ENCODE measurements around the gene ADORA2A.

ADORA2A gene

DNA sequence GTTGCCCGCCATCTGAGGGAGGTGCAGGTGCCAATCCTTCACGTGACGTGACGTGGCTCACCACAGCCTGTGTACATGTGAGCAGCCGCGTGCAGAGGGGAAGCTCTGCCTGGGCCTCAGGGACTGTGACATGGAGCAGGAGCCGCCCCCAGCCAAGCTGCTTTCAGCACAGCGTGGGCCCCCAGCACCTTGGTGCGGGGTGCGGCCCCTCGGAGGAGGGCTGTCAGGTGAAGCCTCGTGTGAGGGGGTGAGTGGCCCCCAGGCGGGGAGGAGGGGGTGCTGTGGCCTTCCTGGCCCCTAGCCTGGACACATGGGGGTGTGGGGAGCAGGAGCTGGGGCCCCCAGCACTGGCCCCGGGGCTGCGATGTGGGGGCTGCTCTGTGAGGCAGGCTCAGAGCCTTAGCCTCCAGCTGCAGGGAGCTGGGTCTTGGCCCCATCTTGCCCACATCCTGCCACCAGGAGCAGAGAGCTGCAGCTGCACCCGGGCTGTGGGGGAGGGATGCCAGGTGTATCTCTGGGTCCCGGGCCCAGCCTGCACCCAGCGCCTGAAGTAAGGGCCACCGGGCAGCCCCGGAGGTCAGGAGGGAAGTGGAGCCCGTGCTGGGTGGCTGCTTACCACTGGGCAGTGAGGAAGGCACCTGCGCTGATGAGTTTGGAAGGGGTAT lies at the start of gene ADORA2A:
TSS of gene ADORA2A (plus strand) at position 100 of the 665 bp plus-strand sequence. CDS start 5,806 bp downstream, outside the sequence.
- peak; percentile 73 for DNase-seq

DNA sequence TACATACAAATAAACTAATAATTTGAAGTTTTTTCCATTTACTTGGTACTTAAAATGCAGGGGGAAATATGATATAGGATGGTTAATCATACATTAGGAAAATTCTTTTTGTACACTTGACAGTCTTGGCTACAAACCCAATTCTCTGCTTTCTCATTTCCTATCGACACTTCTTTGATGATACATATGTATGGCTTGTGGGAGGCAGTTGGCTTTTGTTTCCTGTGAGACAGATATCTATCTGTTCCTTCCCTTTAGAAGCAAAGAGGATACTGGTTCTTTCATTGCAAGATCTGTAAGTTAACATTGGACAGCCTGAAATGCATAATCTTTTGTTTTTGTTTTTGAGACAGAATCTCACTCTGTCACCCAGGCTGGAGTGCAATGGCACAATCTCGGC lies 47.9 kb upstream of the ADORA2A start:
- DNase-seq, result no peak

DNA sequence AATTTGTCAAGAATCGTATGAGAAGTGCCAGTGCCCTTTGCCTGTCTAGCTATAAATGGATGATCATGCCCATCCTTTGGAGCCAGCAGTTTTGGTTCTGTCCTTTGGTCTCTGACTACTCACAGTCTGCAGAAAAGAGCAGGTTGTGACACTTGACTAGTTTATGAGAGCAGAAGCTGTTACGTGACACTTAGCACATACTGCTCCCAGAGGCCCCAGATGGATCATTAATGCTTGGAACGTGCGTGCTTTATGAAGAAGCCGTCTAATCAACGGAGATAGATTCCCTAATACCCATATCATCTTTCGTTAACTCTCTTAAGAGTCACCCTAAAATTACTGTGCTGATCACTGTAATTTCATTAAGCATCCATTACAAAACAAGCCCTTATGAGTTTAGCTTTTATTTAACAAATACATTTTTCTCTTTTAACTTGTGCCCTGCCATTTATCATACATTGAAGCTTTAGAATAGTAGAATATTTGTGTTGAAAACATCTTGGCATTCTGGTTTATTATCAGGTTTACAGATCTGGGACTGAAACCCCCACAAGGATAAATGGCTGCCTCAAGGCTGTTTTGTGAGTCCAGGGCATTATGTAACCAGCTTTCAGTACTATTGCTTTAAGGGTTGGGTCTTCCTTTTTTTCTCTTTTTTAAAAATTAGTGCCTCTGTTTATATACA lies 47.0 kb upstream of the ADORA2A start:
- no peak for DNase-seq

DNA sequence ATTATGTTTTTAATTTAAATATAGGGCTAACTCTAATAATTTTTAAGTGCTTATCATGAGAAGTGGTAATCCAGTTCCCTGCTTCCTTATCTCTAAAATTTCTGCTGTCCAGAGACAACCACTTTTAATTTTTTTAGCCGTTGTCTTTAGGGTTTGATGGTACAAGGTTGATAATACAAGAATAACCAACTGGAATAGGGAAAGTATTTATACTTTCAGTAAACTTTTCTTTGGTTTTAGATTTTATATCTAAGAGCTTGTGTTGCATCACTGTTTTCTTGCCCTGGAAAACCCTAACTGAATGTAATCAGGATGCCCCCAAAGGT lies 46.5 kb upstream of the ADORA2A start:
- DNase-seq, result no peak

DNA sequence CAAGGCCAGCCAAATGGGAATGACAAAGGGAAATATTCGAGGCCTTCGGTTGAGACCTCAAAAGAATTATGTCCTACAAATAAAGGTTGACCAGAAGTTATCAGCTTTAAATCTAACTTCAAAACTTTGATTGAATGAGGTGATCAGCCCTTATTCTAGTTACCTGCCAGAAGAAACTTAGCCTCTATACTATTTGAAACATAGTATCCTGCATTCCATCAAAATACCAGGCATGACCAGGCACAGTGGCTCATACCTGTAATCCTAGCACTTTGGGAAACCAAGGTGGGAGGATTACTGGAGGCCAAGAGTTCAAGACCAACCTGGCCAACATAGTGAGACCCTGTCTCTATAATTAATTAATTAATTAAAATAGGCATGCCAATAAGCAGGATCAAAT lies 44.3 kb upstream of the ADORA2A start:
- DNase-seq, result no peak

DNA sequence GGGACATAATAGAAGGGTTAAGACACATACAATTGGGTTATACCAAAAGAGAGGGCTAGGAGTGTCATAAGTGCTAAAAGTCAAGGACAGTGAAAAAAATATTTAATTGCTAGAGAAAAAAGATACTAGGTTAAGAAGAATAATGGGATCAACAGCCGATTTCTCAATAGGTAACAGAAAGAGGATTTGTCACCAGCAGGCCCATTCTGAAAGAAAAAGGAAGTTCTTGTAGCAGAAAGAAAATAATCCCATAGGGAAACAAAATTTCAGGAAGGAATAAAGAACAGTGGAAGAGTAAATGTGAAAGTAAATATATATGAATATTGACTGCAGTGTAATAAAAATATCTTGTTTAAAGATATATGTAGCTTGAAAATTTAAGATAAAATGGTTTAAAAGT lies 43.3 kb upstream of the ADORA2A start:
- DNase-seq, result no peak

DNA sequence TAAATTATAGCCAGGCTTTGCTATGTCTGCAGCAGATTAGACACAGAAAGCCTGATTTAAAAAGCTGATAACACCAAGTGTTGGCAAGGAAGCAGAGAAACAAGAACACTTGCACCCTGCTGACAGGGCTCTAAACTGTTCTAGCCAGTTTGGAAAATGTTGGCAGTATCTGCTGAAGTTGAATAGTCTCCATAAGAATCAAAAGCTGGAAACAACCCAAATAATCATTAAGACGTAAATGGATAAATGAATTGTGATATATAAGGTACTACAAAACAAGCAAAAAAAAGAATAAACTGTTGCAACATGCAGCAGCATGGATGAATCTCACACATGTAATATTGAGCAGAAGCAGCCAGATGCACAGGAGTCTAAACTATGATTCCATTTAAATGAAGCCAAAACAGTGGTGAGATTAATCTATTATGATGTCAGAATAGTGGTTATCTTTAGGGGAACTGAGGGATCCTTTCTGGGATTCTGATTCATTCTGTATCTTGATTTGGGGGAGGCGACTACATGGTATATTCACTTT lies 40.4 kb upstream of the ADORA2A start:
- DNase-seq, result no peak

DNA sequence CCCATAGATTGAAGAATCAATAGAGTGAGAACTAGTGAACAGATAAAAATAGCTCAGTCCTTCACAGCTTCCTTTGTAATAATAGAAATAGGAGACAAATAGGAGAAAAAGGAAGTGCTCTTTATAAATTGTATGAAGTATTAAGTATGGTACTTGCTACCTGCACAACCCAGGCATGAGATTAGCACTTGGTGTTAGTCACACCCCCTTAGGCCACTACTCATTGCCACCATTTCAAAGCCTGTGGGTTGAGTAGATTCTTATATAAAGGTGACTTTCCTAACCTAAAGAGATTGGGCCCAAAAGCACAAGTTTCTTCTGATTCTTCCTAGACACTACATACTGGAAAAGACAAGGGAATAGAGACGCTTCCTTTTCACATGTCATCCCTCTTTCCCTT lies 37.7 kb upstream of the ADORA2A start:
- no peak for DNase-seq

DNA sequence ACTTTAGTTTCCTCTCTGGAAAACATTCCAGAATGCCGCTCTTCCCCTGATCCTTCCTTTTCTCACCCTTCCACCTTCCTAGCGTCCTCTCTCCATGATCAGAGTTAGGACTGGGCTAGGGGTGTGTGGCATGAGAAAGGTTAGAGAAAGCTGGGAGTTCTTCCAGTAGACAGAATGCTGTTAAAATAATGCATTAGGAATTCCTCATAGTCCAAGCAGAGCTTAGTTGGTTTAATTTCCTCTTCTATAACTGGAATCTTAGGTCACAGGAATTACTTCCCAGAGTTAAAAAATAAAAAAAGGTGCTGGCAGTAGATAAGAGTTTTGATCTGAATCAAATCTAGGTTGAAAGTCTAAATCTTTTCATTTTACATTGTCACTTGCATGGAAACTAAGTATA lies 37.2 kb upstream of the ADORA2A start:
- no peak for DNase-seq

DNA sequence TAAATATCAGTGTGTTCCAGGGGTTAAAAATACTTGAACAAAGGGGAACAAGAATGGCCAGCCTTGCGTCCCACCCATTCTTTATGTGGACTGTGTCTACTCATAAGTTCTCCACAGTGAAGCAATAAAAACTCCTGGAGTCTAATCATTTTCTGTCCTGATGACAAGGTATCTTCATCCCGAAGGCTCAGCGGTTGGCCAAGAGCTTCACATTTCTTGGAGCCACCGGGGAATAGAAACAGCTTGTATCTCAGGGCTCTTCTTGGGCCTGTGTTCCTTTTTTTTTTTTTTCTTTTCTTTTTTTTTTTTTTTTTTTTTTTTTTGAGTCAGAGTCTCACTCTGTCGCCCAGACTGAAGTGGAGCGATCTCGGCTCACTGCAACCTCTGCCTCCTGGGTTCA lies 36.8 kb upstream of the ADORA2A start:
- DNase-seq, result no peak

DNA sequence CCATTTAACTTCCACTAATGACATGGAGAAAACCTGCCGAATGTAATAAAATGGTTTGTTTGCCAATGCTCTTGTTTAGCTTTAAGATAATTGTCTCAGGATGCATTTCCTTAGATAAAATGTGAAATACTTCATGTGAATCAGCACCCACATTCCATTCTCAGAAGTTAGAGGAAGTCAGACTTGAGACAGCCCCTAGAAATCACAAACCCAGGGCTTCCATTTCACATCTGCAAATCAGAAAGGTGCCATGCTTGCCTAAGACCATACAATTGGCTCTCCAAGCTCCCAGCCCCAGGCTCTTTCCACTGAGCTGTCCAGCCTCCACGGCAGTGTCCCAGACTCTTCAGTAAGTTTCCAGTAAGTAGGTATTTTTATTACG lies 35.6 kb upstream of the ADORA2A start:
- DNase-seq, result no peak

DNA sequence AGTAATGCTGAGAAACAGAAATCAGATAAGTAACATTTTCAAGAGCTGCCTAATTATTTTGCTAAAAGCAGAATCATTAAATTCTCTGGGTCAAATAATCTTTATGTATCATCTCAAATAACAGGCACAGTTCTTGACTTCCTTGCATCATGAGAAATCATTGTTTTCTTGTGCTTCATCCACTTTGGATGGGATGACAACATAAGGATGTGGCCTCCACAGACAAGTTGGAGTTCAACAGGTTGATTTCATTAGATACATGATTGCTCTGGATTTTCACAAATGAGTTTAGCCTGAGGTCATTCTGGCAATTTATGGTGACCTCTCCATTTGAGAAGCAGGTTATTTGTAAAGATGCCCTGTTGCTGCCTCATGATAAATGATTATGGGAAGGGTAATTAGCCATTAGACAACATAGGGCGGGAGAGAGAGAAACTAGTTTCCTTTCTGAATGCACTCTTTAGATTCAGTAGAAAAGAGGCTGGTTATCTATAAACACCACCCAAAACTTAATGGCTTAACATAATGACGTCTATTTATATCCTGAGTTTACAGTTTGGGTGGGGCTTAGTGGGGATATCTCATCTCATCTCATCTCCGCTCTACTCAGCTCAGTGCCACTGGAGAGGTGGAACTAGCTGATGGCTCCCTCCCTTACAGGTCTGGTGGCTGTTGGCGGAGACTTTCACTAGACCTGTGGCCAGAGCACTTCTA lies 35.0 kb upstream of the ADORA2A start:
- DNase-seq, result no peak

DNA sequence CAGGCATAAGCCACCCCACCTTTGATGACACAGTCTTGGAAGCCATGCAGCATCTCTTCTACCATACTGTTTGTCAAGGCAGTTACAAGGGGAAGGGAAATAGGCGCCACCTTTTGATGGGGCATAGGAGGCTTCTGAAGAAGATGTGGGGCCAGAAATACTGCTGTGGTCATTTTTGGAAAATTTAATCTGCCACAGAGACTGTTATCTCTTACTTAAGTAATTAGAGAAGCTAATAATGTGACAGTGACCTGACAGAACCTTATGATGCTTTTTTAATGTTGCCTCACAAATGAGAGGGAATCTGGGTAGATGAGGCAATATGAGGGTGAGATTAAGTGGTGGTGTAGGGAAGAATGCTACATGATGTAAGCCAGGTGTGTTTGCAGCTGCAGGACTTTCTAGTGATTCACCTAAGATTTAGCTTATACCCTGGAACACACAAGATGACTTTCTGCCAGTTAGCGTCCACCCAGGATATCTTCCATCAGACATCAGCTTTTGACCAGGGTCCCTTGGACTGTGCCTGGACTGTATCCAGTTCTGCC lies 34.3 kb upstream of the ADORA2A start:
- no peak for DNase-seq

DNA sequence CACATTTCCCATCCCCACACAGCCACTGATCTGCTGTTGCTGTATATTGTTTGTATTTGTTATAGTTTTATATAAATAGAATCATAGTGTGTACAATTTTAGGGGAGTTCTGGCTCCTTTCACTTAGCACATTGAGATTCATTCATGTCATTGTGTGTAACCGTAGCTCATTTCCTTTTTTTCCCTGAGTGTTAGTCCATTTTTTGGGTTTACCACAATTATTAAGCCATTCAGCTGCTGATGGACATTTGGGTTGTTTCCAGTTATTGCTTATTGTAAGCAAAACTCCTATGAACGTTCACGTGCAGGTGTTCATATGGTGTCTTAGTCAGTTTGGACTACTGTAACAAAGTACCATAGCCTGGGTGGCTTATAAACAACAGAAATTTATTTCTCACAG lies 33.6 kb upstream of the ADORA2A start:
- no peak for DNase-seq

DNA sequence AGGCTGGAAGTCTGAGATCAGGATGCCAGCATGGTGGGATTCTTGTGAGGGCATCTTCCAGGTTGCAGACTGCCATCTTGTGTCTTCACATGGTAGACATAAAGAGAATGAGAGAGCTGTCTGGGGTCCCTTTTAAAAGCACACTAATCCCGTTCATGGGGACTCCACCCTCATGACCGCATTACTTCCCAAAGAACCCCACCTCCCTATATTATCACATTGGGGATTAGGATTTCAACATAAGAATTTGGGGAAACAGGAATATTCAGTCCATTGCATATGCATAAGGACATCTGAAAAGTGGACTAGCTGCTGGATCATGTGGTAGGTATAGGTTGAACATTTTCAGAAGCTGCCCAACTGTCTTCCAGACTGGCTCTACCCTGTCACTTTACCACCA lies 33.1 kb upstream of the ADORA2A start:
- no peak for DNase-seq

DNA sequence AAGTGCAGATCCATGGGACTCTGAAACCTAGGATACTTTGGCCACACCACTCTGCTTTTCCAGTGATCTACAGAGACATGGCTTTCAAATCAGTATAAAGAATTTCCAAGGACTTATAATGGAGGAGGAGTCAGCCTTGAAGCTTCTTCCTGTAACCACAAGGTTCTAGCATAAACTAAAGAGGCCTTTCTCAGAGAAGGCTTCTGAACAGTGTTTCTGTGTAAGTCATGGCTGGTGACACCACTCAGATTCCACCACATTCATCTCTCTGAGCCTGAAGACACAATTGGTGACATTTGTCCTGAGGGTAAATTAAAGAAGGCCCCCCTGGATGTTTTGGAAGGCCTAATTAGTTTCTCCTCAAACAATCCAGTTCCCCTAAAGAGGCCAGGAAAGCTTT lies 29.0 kb upstream of the ADORA2A start:
- no peak for DNase-seq

DNA sequence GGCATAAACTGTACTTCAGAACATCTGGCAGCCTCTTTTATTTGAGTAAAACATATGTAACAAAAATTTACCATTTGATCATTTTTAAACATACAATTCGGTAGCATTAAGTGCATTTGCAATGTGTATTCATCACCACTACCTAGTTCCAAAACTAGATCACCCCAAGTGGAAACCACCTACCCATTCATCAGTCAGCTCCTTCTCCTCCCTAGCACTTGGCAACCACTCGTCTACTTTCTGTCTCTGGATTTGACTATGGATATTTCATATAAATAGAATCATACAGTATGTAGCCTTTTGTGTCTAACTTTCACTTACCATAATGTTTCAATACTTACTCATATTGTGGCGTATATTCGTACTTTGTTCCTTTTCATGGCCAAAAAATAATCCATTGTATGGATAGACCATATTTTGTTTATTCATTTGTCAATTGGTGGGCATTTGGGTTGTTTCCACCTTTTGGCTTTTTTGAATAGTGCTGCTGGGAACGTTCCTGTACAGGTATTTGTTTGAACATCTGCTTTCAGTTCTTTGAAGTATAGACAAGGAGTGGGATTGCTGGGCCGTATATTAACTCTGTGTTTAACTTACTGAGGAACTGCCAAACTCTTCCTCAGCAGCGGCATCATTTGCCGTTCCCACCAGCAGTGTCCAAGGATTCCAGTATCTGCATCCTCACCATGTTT lies 27.2 kb upstream of the ADORA2A start:
- no peak for DNase-seq

DNA sequence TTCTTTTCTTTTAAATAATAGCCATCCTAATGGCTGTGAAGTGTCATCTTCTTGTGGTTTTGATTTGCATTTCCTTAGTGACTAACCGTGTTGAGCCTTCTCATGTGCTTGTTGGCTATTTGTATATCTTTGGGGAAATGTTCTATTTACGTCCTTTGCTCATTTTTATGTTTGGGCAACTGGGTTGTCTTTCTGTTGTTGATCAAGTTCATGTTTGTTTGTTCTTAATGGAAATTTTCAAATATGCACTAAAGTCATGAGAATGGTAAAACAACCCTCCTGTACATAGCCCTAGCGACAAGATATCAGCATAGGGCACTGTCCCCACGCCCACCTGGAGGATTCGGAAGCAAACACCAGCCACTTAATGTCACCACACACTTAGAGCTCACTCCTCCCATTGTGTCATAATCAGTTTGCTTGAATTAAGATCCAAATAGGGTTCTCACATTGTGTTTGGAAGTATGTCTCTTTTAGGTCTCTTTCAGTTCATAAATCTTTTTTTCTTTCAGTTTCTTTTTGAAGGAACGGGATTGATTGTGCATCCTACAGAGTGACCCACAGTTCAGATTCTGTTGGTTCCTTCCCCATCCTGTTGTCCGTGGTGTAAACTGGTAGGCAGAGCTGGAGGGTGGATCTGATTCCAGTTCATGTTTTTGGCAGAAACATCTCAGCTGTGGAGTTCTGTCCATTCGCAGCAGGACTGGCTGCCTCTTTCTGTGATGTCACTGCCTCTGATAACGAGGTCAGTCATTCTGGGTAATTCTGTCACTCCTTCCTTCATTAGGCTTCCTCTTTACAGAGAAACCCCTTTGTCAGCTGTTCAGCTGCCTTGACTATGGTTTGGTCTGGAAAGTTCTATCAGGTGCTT lies 26.4 kb upstream of the ADORA2A start:
- no peak for DNase-seq

DNA sequence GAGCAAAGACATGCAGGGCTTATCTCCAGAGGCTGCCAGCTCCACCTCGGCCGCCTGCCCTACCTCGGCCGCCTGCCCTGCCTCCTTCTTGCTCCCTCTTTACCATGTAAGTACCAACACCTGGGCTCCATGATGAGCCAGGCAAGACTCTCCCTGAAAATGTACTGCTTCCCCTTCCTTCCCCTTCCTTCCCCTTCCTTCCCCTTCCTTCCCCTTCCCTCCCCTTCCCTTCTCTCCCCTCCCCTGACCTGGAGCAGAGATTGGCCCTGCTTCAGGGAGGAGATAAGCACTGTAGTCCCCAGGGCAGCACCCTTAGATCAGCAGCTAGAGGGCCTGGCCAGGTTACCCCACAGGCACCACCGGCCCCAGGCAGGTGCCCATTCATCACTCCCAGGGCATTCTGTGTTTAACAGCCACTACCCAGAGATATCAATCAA lies 25.4 kb upstream of the ADORA2A start:
- no peak for DNase-seq

DNA sequence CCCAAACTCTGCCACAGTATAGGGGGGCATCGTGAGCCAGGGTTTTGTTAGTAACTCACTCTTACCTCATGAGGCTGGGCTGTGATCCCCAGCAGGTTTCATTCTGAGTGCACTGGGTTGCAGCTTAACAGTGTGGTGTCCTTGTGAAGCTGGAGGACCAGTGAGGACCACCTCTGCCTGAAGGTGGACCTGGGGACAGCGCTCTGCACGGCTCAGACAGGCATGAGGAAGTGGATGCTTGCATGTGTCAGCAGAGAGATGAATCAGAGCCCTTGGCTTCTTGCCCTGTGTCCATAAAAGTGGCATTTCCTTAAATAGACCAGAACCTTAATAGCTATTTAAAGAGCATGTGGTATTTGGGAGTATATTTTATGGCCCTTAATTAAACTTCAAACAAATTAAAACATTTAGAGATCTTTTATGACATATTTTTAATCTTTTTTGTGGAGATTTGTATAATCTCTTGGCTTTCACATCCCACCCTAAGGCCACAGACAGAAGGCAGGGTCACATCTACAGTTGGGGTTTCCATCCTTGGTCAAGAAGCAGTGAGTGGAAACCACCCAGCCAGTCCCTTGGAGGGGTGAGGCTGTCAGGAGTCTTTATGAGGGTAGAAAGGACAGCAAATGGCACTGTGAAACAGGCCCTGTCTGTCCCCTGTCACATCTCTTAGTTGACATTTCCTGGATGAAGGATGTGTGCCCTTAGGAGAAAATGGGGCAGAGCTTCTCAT lies 24.8 kb upstream of the ADORA2A start:
- no peak for DNase-seq

DNA sequence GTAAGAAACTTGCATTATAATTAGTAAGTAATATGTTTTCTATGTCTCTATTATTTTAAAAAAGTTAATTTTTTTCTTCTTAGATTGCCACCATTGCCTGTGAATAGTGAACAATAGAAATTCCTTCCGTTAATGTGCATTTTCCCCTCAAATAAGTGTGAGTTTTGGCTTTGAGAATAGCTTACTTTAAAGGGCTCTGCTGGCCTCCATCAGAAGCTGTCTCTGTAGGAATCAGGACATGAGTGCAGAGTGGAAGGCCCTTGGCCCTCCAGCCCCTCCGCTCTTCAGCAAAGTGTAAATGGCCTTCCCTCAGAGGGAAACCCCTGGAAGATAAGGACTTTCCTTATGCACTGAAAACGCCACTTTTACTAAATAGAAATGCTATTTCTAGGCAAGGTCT lies 24.1 kb upstream of the ADORA2A start:
- no peak for DNase-seq

Measured in activated CD4-positive, CD25-positive, alpha-beta regulatory T cell treated with anti-CD3 and anti-CD28 coated beads, Interleukin-2, amount 50 U/mL, for 72 hours (primary cell).